IMR-90 (cell line): Measurements from ENCODE around the gene RPL12. TPM values are rescaled to one million over a fixed set of nuclear protein-coding genes. Genes with fewer than 3 reads are reported as not detected.

Experiments
- ATAC-seq: fragments of 200-7000 bp; cut with Tn5 transposase; 2 replicates; pipeline ENCODE4 v1.9.1; 2020; ENCODE audit warnings: low read depth, mild to moderate bottlenecking, moderate library complexity
- BruUV-seq: library from RNA; stranded (reverse); fragments of 400-500 nt; replicated peaks from 2 replicates; lab custom pipeline; 2021; lab: Mats Ljungman, UMichigan
- CTCF ChIA-PET: fragments of 300-600 bp; formaldehyde crosslinking; extraction: SDS; loops from one replicate; lab custom pipeline; 2021; ENCODE audit warnings: antibody characterized with exemption; lab: Yijun Ruan, JAX
- POLR2A ChIA-PET: fragments of 300-600 bp; sonication (Branson Sonifier 250); formaldehyde crosslinking; loops from one replicate; lab custom pipeline; 2022; ENCODE audit warnings: antibody characterized with exemption; ENCODE audit not compliant: unreplicated experiment; lab: Charles Lee
- DNase-seq: peaks from one replicate; pipeline ENCODE4 v3.0.0; 2013
- H2AFZ ChIP-seq: replicated peaks from 2 replicates; pipeline ENCODE3; 2013; ENCODE audit warnings: low read length, mild to moderate bottlenecking; ENCODE audit not compliant: poor library complexity
- H2AK5ac ChIP-seq: 2 replicates; pipeline ENCODE4 v1.6.1; 2013; ENCODE audit warnings: low read depth, low read length, inconsistent platforms
- H2AK9ac ChIP-seq: replicated peaks from 2 replicates; pipeline ENCODE3; 2013; ENCODE audit warnings: mild to moderate bottlenecking, low read depth, low read length, moderate library complexity; ENCODE audit not compliant: poor library complexity
- H2BK120ac ChIP-seq: 2 replicates; pipeline ENCODE4 v1.6.1; 2013; ENCODE audit warnings: low read depth, low read length, inconsistent platforms
- H2BK15ac ChIP-seq: 3 replicates; pipeline ENCODE4 v1.6.1; 2013; ENCODE audit warnings: low read depth, low read length, inconsistent platforms
- H2BK20ac ChIP-seq: 2 replicates; pipeline ENCODE4 v1.6.1; 2013; ENCODE audit warnings: low read depth, mild to moderate bottlenecking, inconsistent platforms, low read length, moderate library complexity
- H2BK5ac ChIP-seq: 2 replicates; pipeline ENCODE4 v1.6.1; 2013; ENCODE audit warnings: mild to moderate bottlenecking, low read depth, low read length, inconsistent platforms; ENCODE audit not compliant: poor library complexity, severe bottlenecking
- H3K14ac ChIP-seq: replicated peaks from 2 replicates; pipeline ENCODE4 v1.6.1; 2013; ENCODE audit warnings: low read depth, low read length, inconsistent platforms
- H3K18ac ChIP-seq: 2 replicates; pipeline ENCODE4 v1.6.1; 2013; ENCODE audit warnings: low read depth, low read length, control low read depth
- H3K23ac ChIP-seq: 2 replicates; pipeline ENCODE4 v1.6.1; 2013; ENCODE audit warnings: low read depth, low read length, inconsistent platforms
- H3K27ac ChIP-seq: 2 replicates; pipeline ENCODE4 v1.5.1; 2013; ENCODE audit warnings: mild to moderate bottlenecking, control low read depth, low read length; ENCODE audit not compliant: insufficient read depth
- H3K27me3 ChIP-seq: 2 replicates; pipeline ENCODE4 v1.6.1; 2013; ENCODE audit warnings: low read length; ENCODE audit not compliant: control insufficient read depth, insufficient read depth
- H3K36me3 ChIP-seq: 2 replicates; pipeline ENCODE4 v1.6.1; 2013; ENCODE audit warnings: low read length, mixed read lengths; ENCODE audit not compliant: control insufficient read depth, insufficient read depth
- H3K4ac ChIP-seq: 2 replicates; pipeline ENCODE4 v1.6.1; 2013; ENCODE audit warnings: low read depth, low read length, inconsistent platforms
- H3K4me1 ChIP-seq: 2 replicates; pipeline ENCODE4 v1.6.1; 2013; ENCODE audit warnings: low read length, mixed read lengths; ENCODE audit not compliant: control insufficient read depth, insufficient read depth
- H3K4me2 ChIP-seq: 2 replicates; pipeline ENCODE4 v1.6.1; 2013; ENCODE audit warnings: low read depth, mild to moderate bottlenecking, control low read depth, low read length, moderate library complexity
- H3K4me3 ChIP-seq: 2 replicates; pipeline ENCODE4 v1.5.1; 2013; ENCODE audit warnings: low read depth, mild to moderate bottlenecking, control low read depth, low read length, moderate library complexity; ENCODE audit not compliant: insufficient read depth
- H3K56ac ChIP-seq: 2 replicates; pipeline ENCODE4 v1.6.1; 2013; ENCODE audit warnings: low read length, inconsistent platforms; ENCODE audit not compliant: insufficient read depth; ENCODE audit errors: extremely low read depth
- H3K79me1 ChIP-seq, 2 experiments: 2 replicates each; pipeline ENCODE4 v1.6.1; 2013; ENCODE audit warnings: low read length in 2 of 2, inconsistent platforms in 1 of 2, low read depth in 1 of 2
- H3K9ac ChIP-seq: 2 replicates; pipeline ENCODE4 v1.6.1; 2013; ENCODE audit warnings: low read depth, low read length, control low read depth
- H3K9me1 ChIP-seq: 2 replicates; pipeline ENCODE4 v1.6.1; 2013; ENCODE audit warnings: low read length, inconsistent platforms; ENCODE audit not compliant: insufficient read depth
- H3K9me3 ChIP-seq: 2 replicates; pipeline ENCODE4 v1.6.1; 2013; ENCODE audit warnings: low read length; ENCODE audit not compliant: control insufficient read depth, insufficient read depth
- H4K20me1 ChIP-seq: 2 replicates; pipeline ENCODE4 v1.6.1; 2013; ENCODE audit warnings: low read length, inconsistent platforms; ENCODE audit not compliant: insufficient read depth
- H4K5ac ChIP-seq: 2 replicates; pipeline ENCODE4 v1.6.1; 2013; ENCODE audit warnings: mild to moderate bottlenecking, low read depth, low read length, control low read depth
- H4K8ac ChIP-seq, 2 experiments: 2 replicates each; pipeline ENCODE4 v1.6.1; 2013; ENCODE audit warnings: low read depth in 2 of 2, low read length in 2 of 2, control low read depth in 1 of 2, inconsistent platforms in 1 of 2
- H4K91ac ChIP-seq: 2 replicates; pipeline ENCODE4 v1.6.1; 2013; ENCODE audit warnings: low read depth, low read length, inconsistent platforms; ENCODE audit not compliant: insufficient read depth
- CEBPB ChIP-seq: IDR thresholded peaks from 2 replicates; pipeline ENCODE4 v1.6.1; 2012; ENCODE audit warnings: low read depth, low read length, improper control_type of control experiment
- CHD1 ChIP-seq: IDR thresholded peaks from 2 replicates; pipeline ENCODE4 v1.6.1; 2012; ENCODE audit warnings: low read depth, low read length, improper control_type of control experiment
- MAFK ChIP-seq: IDR thresholded peaks from 2 replicates; pipeline ENCODE4 v1.6.1; 2012; ENCODE audit warnings: low read depth, low read length, improper control_type of control experiment
- MAZ ChIP-seq: IDR thresholded peaks from 2 replicates; pipeline ENCODE4 v1.6.1; 2012; ENCODE audit warnings: low read depth, mild to moderate bottlenecking, low read length, improper control_type of control experiment, moderate library complexity, borderline replicate concordance
- NFE2L2 ChIP-seq: fragments of 150-350 bp; IDR thresholded peaks from 2 replicates; pipeline ENCODE4 v1.6.1; 2016; ENCODE audit warnings: low read depth, mild to moderate bottlenecking, low read length
- WGBS, 2 experiments: methylation state at CpG; one replicate each; pipeline versions ENCODE4 v1.1.5 to v1.1.7; 2013; ENCODE audit warnings: missing lambda C conversion rate in 2 of 2; ENCODE audit not compliant: insufficient read length in 1 of 2; ENCODE audit errors: extremely low coverage in 2 of 2; 5-methylcytosine and 5-hydroxymethylcytosine counted together
- dilution Hi-C: fragments of 300-500 bp; cut with HindIII; formaldehyde crosslinking; loops from one replicate; pipeline ENCODE4 v1.14.3; 2018; ENCODE audit warnings: low sequenced_read_pairs; ENCODE audit not compliant: unreplicated experiment
- in situ Hi-C: fragments of 300-500 bp; cut with MboI; formaldehyde crosslinking; loops from 3 replicates; pipeline ENCODE4 v1.14.3; 2019; ENCODE audit warnings: low sequenced_read_pairs, inconsistent platforms, mixed read lengths
- intact Hi-C: fragments of 100-400 bp; cut with micrococcal nuclease; formaldehyde crosslinking; loops from 2 replicates; pipeline ENCODE4 v1.10.0; 2022
- polyA plus RNA-seq, 3 experiments: library from polyadenylated mRNA; depleted of rRNA; stranded (reverse); fragments of >200 nt; gene quantifications; 2 replicates each; pipeline ENCODE4 v1.2.3, GENCODE V29; 2012; ENCODE audit warnings: low replicate concordance in 1 of 3
- total RNA-seq: library from RNA; depleted of rRNA; stranded (reverse); fragments of >200 nt; gene quantifications from 2 replicates; pipeline ENCODE4 v1.2.3, GENCODE V29; 2012

RPL12 gene
- total and polyA plus RNA-seq, 2 of the 4 experiments (the other 2 are of a cell fraction) = 1,864 to 2,379 TPM

- Histone ChIP-seq H3K9me1 (peaks cover 12% of the 10 kb centered on the region; the same call in 1 of the 2 replicates), H4K8ac (no peak overlapping the region), H3K4me3 (no peak overlapping the region), H2BK120ac (no peak overlapping the region), H2BK5ac (no peak overlapping the region), H3K4me1 (peaks cover 3% of the 10 kb centered on the region), H4K20me1 (no peaks in the 10 kb centered on the region), H3K4ac (no peak overlapping the region), H3K36me3 (peaks cover 49% of the 10 kb centered on the region), H2BK15ac (no peak overlapping the region), H3K4me2 (no peak overlapping the region), H4K91ac (no peak overlapping the region), H3K56ac (no peak overlapping the region), H2BK20ac (no peak overlapping the region), H3K18ac (no peak overlapping the region), H4K5ac (no peak overlapping the region), H3K14ac (no peak overlapping the region), H3K23ac (no peak overlapping the region), H3K27me3 (no peaks in the 10 kb centered on the region), H2AK5ac (no peak overlapping the region), H2AFZ (no peak overlapping the region), H3K9ac (no peak overlapping the region), H3K9me3 (no peaks in the 10 kb centered on the region), H2AK9ac (peak overlapping the region; percentile 55), H3K79me1 (peaks cover 6 to 8% of the 10 kb centered on the region in 2 experiments; a peak in 2 of 4 replicates), H3K27ac (no peak overlapping the region)
- ATAC-seq (no peak), DNase-seq (no peak)
- CTCF ChIA-PET = no interaction called here
- dilution Hi-C loops = no loop called here
- intact Hi-C loops = no loop called here
- POLR2A ChIA-PET = interaction anchor here (0.7 kb wide), 2 partner anchors 66 to 231 kb away, joined by 3 to 9 read pairs; no protein-coding TSS in a partner anchor
- 73% methylated on average over 5 of the region's 9 CpGs; no CpG with 5 or more reads in 1 of the 2 experiments for WGBS, 2 experiments
- BruUV-seq = no TSS peak
- TF ChIP-seq CEBPB = no peak
- TF ChIP-seq MAZ = no peak
- TF ChIP-seq NFE2L2 = no peak
- TF ChIP-seq CHD1 = no peak
- TF ChIP-seq MAFK = no peak
- in situ Hi-C loops = no loop called here
Observed at GRCh38 chr9:127458921-127459320, 7.7 kb upstream of the RPL12 start.
